A673 (cell line): ENCODE measurements around the gene SYPL2. TPM values are rescaled to one million over a fixed set of nuclear protein-coding genes. Genes with fewer than 3 reads are reported as not detected.

Experiments used
- BruUV-seq: library from RNA; stranded (reverse); fragments of 400-500 nt; replicated peaks from 2 replicates; lab custom pipeline; 2021; lab: Mats Ljungman, UMichigan
- CTCF ChIA-PET: fragments of 300-600 bp; sonication (Branson Sonifier 250); formaldehyde crosslinking; loops from one replicate; lab custom pipeline; 2022; ENCODE audit warnings: antibody characterized with exemption; lab: Charles Lee
- POLR2A ChIA-PET: fragments of 300-600 bp; sonication (Branson Sonifier 250); formaldehyde crosslinking; loops from one replicate; lab custom pipeline; 2022; ENCODE audit warnings: antibody characterized with exemption; ENCODE audit not compliant: low non-redundant PET; lab: Charles Lee
- DNase-seq: peaks from one replicate; pipeline ENCODE4 v3.0.0-alpha.2; 2015; ENCODE audit warnings: low spot score
- H3K27ac ChIP-seq: fragments of 200-600 bp; sonication (generic); 2 replicates; pipeline ENCODE4 v1.5.1; 2016; ENCODE audit warnings: mixed run types, low read depth, mild to moderate bottlenecking, mixed read lengths, antibody characterized with exemption, low read length; ENCODE audit not compliant: poor library complexity, severe bottlenecking
- H3K27me3 ChIP-seq: fragments of 200-600 bp; sonication (generic); replicated peaks from 2 replicates; pipeline ENCODE4 v1.6.1; 2017; ENCODE audit warnings: mixed run types, low read depth, mild to moderate bottlenecking, mixed read lengths, antibody characterized with exemption, low read length; ENCODE audit not compliant: insufficient read depth, poor library complexity
- H3K36me3 ChIP-seq: fragments of 200-600 bp; sonication (generic); 2 replicates; pipeline ENCODE4 v1.6.1; 2016; ENCODE audit warnings: mixed run types, mild to moderate bottlenecking, mixed read lengths, antibody characterized with exemption, low read length; ENCODE audit not compliant: insufficient read depth, poor library complexity, severe bottlenecking
- H3K4me1 ChIP-seq: fragments of 200-600 bp; sonication (generic); 2 replicates; pipeline ENCODE4 v1.6.1; 2017; ENCODE audit warnings: mixed run types, mild to moderate bottlenecking, mixed read lengths, antibody characterized with exemption, low read length; ENCODE audit not compliant: insufficient read depth, poor library complexity, severe bottlenecking
- H3K4me3 ChIP-seq: fragments of 200-600 bp; sonication (generic); 2 replicates; pipeline ENCODE4 v1.5.1; 2016; ENCODE audit warnings: low read depth, mixed run types, mild to moderate bottlenecking, mixed read lengths, low read length; ENCODE audit not compliant: poor library complexity, severe bottlenecking
- H3K9me3 ChIP-seq: fragments of 200-600 bp; sonication (generic); 2 replicates; pipeline ENCODE4 v1.6.1; 2016; ENCODE audit warnings: mixed run types, low read depth, mild to moderate bottlenecking, mixed read lengths, antibody characterized with exemption, low read length; ENCODE audit not compliant: poor library complexity, severe bottlenecking
- CTCF ChIP-seq: fragments of 300-800, 200-600 bp; sonication (generic); conservative IDR thresholded peaks from 2 replicates; pipeline ENCODE4 v1.5.1; 2017; ENCODE audit warnings: low read depth, mild to moderate bottlenecking, antibody characterized with exemption, low read length, moderate library complexity, mixed read lengths
- EZH2 ChIP-seq: fragments of 200-600 bp; sonication (generic); IDR thresholded peaks from 2 replicates; pipeline ENCODE4 v1.6.1; 2017; ENCODE audit warnings: borderline replicate concordance, low read depth, mild to moderate bottlenecking, mixed read lengths, antibody characterized with exemption, low read length; ENCODE audit not compliant: poor library complexity, severe bottlenecking
- intact Hi-C: fragments of 100-400 bp; cut with micrococcal nuclease; formaldehyde crosslinking; loops from one replicate; pipeline ENCODE4 v1.10.0; 2022; ENCODE audit not compliant: unreplicated experiment
- total RNA-seq: library from RNA; stranded (reverse); gene quantifications from 2 replicates; pipeline ENCODE4 v1.2.3, GENCODE V29; 2021

SYPL2 gene
- total RNA-seq, 1 experiment from 2014 or later = 0.13 TPM

GRCh38 chr1:109527846-109528695, 61.7 kb downstream of the SYPL2 start:
- intact Hi-C loops = no loop called here
- TF ChIP-seq CTCF (no peak), EZH2 (no peak)
- no peaks in the 10 kb centered on the region for H3K36me3 ChIP-seq
- BruUV-seq = no TSS peak
- H3K9me3 ChIP-seq = no peaks in the 10 kb centered on the region
- CTCF ChIA-PET = interaction anchor here (1.0 kb wide), 1 partner anchor 37 kb away, joined by 3 read pairs; no protein-coding TSS in a partner anchor
- POLR2A ChIA-PET = no interaction called here
- H3K4me1 ChIP-seq = peaks cover 8% of the 10 kb centered on the region
- no peak for DNase-seq
- H3K27ac ChIP-seq = no peak overlapping the region
- no peak overlapping the region for H3K4me3 ChIP-seq
- no peaks in the 10 kb centered on the region for H3K27me3 ChIP-seq

- no peaks in the 10 kb centered on the region for H3K27me3 ChIP-seq
- no peak for DNase-seq
- peaks cover 8% of the 10 kb centered on the region for H3K4me1 ChIP-seq
- POLR2A ChIA-PET = no interaction called here
- no peak overlapping the region for H3K4me3 ChIP-seq
- BruUV-seq = no TSS peak
- no peak for TF ChIP-seq EZH2
- no peak for TF ChIP-seq CTCF
- H3K36me3 ChIP-seq = no peaks in the 10 kb centered on the region
- CTCF ChIA-PET = interaction anchor here (1.0 kb wide), 1 partner anchor 38 kb away, joined by 3 read pairs; no protein-coding TSS in a partner anchor
- no peaks in the 10 kb centered on the region for H3K9me3 ChIP-seq
- intact Hi-C loops = no loop called here
- H3K27ac ChIP-seq = no peak overlapping the region
Observed at GRCh38 chr1:109528712-109529111, 62.4 kb downstream of the SYPL2 start.

GRCh38 chr1:109529881-109530456, 63.6 kb downstream of the SYPL2 start:
- BruUV-seq = no TSS peak
- H3K27ac ChIP-seq = no peak overlapping the region
- no peak for TF ChIP-seq EZH2
- no peak for TF ChIP-seq CTCF
- peaks cover 8% of the 10 kb centered on the region for H3K4me1 ChIP-seq
- no peaks in the 10 kb centered on the region for H3K36me3 ChIP-seq
- H3K4me3 ChIP-seq = no peak overlapping the region
- no peaks in the 10 kb centered on the region for H3K9me3 ChIP-seq
- no peak for DNase-seq
- no peaks in the 10 kb centered on the region for H3K27me3 ChIP-seq
- ChIA-PET CTCF (interaction anchor here (0.5 to 1.1 kb wide), 3 partner anchors 11 to 47 kb away, joined by 3 to 5 read pairs (median 5); no protein-coding TSS in a partner anchor), POLR2A (interaction anchor here (0.6 kb wide), 1 partner anchor 19 kb away, joined by 3 read pairs; no protein-coding TSS in a partner anchor)
- intact Hi-C loops = loop anchor here (5.0 kb wide), 1 partner anchor 268 kb away; no protein-coding TSS in a partner anchor
